Parathyroid adenoma (tissue), 2 donors: ENCODE measurements around the gene LRRN4CL.

Experiments
- H2AFZ ChIP-seq: fragments of 300-600 bp; sonication (generic); one replicate; pipeline ENCODE4 v1.7.0; 2017; ENCODE audit warnings: antibody characterized with exemption, mild to moderate bottlenecking
- H3K27ac ChIP-seq: fragments of 300-600 bp; sonication (generic); one replicate; pipeline ENCODE4 v1.7.0; 2017
- H3K27me3 ChIP-seq: fragments of 300-600 bp; sonication (generic); one replicate; pipeline ENCODE4 v1.7.0; 2017; ENCODE audit warnings: low read length; ENCODE audit not compliant: control insufficient read depth, insufficient read depth
- H3K36me3 ChIP-seq: fragments of 300-600 bp; sonication (generic); one replicate; pipeline ENCODE4 v1.7.0; 2017; ENCODE audit warnings: low read length; ENCODE audit not compliant: control insufficient read depth, insufficient read depth
- H3K4me1 ChIP-seq: fragments of 300-600 bp; sonication (generic); one replicate; pipeline ENCODE4 v1.7.0; 2017; ENCODE audit warnings: control low read depth
- H3K4me2 ChIP-seq: fragments of 300-600 bp; sonication (generic); one replicate; pipeline ENCODE4 v1.7.0; 2017; ENCODE audit warnings: low read length
- H3K4me3 ChIP-seq: fragments of 300-600 bp; sonication (generic); one replicate; pipeline ENCODE4 v1.7.0; 2017; ENCODE audit warnings: low read depth, low read length
- H3K79me2 ChIP-seq: fragments of 300-600 bp; sonication (generic); one replicate; pipeline ENCODE4 v1.7.0; 2017; ENCODE audit warnings: control low read depth
- H3K9ac ChIP-seq: fragments of 300-600 bp; sonication (generic); one replicate; pipeline ENCODE4 v1.7.0; 2017; ENCODE audit warnings: mild to moderate bottlenecking
- H3K9me3 ChIP-seq: fragments of 300-600 bp; sonication (generic); one replicate; pipeline ENCODE4 v1.7.0; 2017; ENCODE audit warnings: low read length; ENCODE audit not compliant: control insufficient read depth
- TF ChIP-seq, protein P1 (sequence below): fragments of 300-600 bp; sonication (generic); IDR thresholded peaks from one replicate; pipeline ENCODE4 v1.7.0; 2017; ENCODE audit warnings: antibody characterized with exemption, mild to moderate bottlenecking
- donor health status: primary hyperparathyroidism.

LRRN4CL gene

DNA sequence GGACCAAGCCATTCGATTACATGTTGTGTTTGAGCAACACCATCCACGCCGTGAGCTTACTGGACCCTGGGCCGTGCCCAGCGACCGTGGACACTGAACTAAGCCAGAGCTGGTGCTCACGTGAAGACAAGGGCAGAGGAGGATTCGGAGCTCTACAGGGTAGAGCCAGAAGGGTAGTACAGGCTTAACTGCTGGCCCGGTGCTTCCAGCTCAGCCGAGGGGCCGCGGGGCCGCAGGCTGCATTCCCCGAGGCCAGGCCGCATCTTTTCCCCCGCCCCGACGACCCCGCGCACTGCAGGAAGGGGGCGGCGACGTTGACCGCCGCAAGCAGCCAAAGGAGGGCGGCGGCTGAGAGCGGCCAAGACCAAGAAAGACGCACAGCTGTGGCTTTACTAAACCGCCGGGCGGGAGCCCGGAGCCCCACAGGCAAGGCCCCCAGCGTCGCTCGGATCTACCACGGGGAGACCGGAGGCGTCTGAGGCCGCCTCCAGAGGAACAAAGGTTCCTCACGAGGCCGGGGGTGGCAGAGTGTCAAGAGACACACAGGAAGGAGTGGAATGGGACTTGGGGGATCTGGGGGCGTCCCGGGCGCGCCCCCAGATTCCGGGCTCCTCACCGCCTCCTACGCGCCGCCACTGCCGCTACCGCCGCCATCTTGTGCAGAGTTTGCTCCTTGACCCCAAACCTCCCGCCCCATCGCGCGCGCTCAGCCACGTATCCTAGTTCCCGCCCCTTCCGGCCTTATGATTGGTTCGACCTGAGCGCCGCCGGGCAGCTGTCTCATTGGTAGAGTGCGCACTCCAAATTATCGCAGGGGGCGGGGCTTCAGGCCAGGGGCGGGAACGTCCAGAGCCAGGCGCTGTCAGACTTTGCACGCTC, 43.1 kb downstream of the LRRN4CL start, which contains the start of gene GANAB:
TSS of gene GANAB (minus strand) at position 668 of the 879 bp plus-strand sequence. CDS start at position 654, 14 bp downstream.
- Histone ChIP-seq H3K27ac (peak within 1 kb of the TSS; percentile 87), H3K27me3 (no peaks in the 10 kb centered on the region), H3K36me3 (no peaks in the 10 kb centered on the region), H3K9me3 (no peaks in the 10 kb centered on the region), H3K9ac (peak within 1 kb of the TSS; percentile 35), H2AFZ (peak within 1 kb of the TSS; percentile 60), H3K79me2 (peaks cover 10% of the 10 kb centered on the region), H3K4me3 (peak within 1 kb of the TSS; percentile 76), H3K4me1 (peaks cover 3% of the 10 kb centered on the region), H3K4me2 (peak within 1 kb of the TSS; percentile 86)
- TF ChIP-seq, protein P1, sequence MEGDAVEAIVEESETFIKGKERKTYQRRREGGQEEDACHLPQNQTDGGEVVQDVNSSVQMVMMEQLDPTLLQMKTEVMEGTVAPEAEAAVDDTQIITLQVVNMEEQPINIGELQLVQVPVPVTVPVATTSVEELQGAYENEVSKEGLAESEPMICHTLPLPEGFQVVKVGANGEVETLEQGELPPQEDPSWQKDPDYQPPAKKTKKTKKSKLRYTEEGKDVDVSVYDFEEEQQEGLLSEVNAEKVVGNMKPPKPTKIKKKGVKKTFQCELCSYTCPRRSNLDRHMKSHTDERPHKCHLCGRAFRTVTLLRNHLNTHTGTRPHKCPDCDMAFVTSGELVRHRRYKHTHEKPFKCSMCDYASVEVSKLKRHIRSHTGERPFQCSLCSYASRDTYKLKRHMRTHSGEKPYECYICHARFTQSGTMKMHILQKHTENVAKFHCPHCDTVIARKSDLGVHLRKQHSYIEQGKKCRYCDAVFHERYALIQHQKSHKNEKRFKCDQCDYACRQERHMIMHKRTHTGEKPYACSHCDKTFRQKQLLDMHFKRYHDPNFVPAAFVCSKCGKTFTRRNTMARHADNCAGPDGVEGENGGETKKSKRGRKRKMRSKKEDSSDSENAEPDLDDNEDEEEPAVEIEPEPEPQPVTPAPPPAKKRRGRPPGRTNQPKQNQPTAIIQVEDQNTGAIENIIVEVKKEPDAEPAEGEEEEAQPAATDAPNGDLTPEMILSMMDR, result no peak

DNA sequence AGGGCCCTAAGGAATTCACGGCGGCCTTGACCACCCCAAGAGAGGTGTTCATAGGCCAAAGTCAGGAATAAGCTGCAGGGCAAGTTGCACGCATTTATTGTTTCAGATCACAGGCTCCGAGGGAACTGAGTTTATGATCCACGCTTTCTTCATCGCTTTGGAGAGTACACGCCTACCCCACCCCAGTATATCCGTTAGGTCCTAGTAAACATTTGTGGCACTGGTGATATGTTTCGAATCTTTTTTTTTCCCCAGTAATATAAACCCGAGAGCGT, 43.7 kb downstream of the LRRN4CL start:
- H3K36me3 ChIP-seq, result no peaks in the 10 kb centered on the region
- H3K4me3 ChIP-seq, result peak overlapping the region; percentile 76
- H3K4me2 ChIP-seq, result peak overlapping the region; percentile 86
- H3K4me1 ChIP-seq, result peaks cover 3% of the 10 kb centered on the region
- H2AFZ ChIP-seq, result peak overlapping the region; percentile 60
- peaks cover 10% of the 10 kb centered on the region for H3K79me2 ChIP-seq
- peak overlapping the region; percentile 87 for H3K27ac ChIP-seq
- no peaks in the 10 kb centered on the region for H3K27me3 ChIP-seq
- TF ChIP-seq, protein P1, result no peak
- H3K9me3 ChIP-seq, result no peaks in the 10 kb centered on the region
- H3K9ac ChIP-seq, result no peak overlapping the region

DNA sequence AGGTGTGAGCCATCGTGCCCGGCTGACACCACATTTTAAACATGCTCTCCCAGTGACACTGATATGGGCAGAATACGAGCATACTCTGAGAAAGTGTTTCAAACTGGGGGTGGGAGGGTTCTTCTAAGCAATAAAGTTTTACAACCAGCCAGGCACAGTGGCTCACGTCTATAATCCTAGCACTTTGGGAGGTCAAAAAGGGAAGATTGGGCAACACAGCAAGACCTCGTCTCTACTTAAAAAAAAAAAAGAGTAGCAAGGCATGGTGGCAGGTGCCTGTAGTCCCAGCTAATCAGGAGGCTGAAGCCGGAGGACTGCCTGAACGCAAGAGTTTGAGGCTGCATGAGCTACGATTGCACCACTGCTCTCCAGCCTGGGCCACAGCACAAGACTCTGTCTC, 45.1 kb downstream of the LRRN4CL start:
- TF ChIP-seq, protein P1, result no peak
- Histone ChIP-seq H3K4me1 (peaks cover 3% of the 10 kb centered on the region), H2AFZ (no peak overlapping the region), H3K27me3 (no peaks in the 10 kb centered on the region), H3K9ac (no peak overlapping the region), H3K36me3 (no peaks in the 10 kb centered on the region), H3K4me3 (no peak overlapping the region), H3K27ac (no peak overlapping the region), H3K4me2 (no peak overlapping the region), H3K9me3 (no peaks in the 10 kb centered on the region), H3K79me2 (peaks cover 10% of the 10 kb centered on the region)
